Kidney (tissue), 14 donors: ENCODE results near the gene FCHO1. TPM values are rescaled to one million over a fixed set of nuclear protein-coding genes. Genes with fewer than 3 reads are reported as not detected.
"Not testable (repeated sequence)": the region's sequence is repeated elsewhere in the genome, so short reads cannot be mapped to it uniquely, and the experiment has no call there.

ENCODE experiments used
- DNase-seq, 5 donors: peaks; one replicate each; pipeline ENCODE4 v3.0.0-alpha.2; 2013 to 2020
- FAIRE-seq: peaks from 2 replicates; lab custom pipeline; 2012; peaks lifted over from hg19 to GRCh38; lab: Jason Lieb, UNC
- H3K27ac ChIP-seq, 2 donors: one replicate each; pipeline ENCODE4 v1.7.0; 2013; ENCODE audit warnings: low read depth in 2 of 2, low read length in 2 of 2, inconsistent platforms in 1 of 2
- H3K27me3 ChIP-seq: one replicate; pipeline ENCODE4 v1.7.1; 2013; ENCODE audit warnings: low read length, inconsistent platforms; ENCODE audit not compliant: control insufficient read depth, insufficient read depth
- H3K36me3 ChIP-seq, 3 donors: one replicate each; pipeline versions ENCODE4 v1.7.0 to v1.7.1; 2013; ENCODE audit warnings: low read length in 3 of 3, control low read depth in 1 of 3, inconsistent platforms in 1 of 3; ENCODE audit not compliant: insufficient read depth in 3 of 3, control insufficient read depth in 2 of 3
- H3K4me1 ChIP-seq, 3 donors: one replicate each; pipeline versions ENCODE4 v1.7.0 to v1.7.1; 2013; ENCODE audit warnings: low read length in 3 of 3, inconsistent platforms in 1 of 3, low read depth in 1 of 3; ENCODE audit not compliant: control insufficient read depth in 2 of 3, insufficient read depth in 2 of 3
- H3K4me3 ChIP-seq, 3 donors: one replicate each; pipeline versions ENCODE4 v1.7.0 to v1.8.1; 2013; ENCODE audit warnings: low read length in 3 of 3, control low read depth in 1 of 3, inconsistent platforms in 1 of 3
- H3K9ac ChIP-seq, 3 donors: one replicate each; pipeline versions ENCODE4 v1.7.0 to v1.7.1; 2013; ENCODE audit warnings: low read length in 3 of 3, control low read depth in 1 of 3, inconsistent platforms in 1 of 3
- H3K9me3 ChIP-seq, 3 donors: one replicate each; pipeline versions ENCODE4 v1.7.0 to v1.7.1; 2013; ENCODE audit warnings: low read length in 3 of 3, control low read depth in 1 of 3, inconsistent platforms in 1 of 3; ENCODE audit not compliant: control insufficient read depth in 2 of 3, insufficient read depth in 1 of 3
- intact Hi-C: fragments of 100-400 bp; cut with DNase I; formaldehyde crosslinking; loops from one replicate; pipeline ENCODE4 v1.11.1; 2022
- polyA plus RNA-seq: library from polyadenylated mRNA; stranded (reverse); fragments of 350-450 nt; fragmentation: Illumina TruSeq; extraction: RNeasy Lipid Tissue Mini Kit (QIAGEN cat#74804); gene quantifications from one replicate; pipeline ENCODE4 v1.2.3, GENCODE V29; 2014; ENCODE audit warnings: low read depth, low replicate concordance; ENCODE audit not compliant: insufficient read depth
- total RNA-seq: library from RNA; stranded (reverse); fragmentation: NEBNext Ultra II Directional; extraction: Animal tissue kit (Norgen Biotek cat#: 25700); gene quantifications from one replicate; pipeline ENCODE4 v1.2.1, GENCODE V29; 2021
- TF ChIP-seq, protein P1 (sequence below): IDR thresholded peaks from 3 replicates; pipeline ENCODE4 v1.5.1; 2012; ENCODE audit warnings: mild to moderate bottlenecking, moderate library complexity, borderline replicate concordance; ENCODE audit not compliant: insufficient read depth; ENCODE audit errors: extremely low read depth
- donor health status: control.
- donor health status: control.
- donor health status: control.
- donor health status: control.
- donor health status: control.
- donor health status: DM: yes; HTN: yes; CAD: no.
- donor health status: Normal renal cell carcinoma (clear cell type).

FCHO1 gene
- total and polyA plus RNA-seq, 2 donors from 2014 or later, result 0.52 to 5.9 TPM

DNA sequence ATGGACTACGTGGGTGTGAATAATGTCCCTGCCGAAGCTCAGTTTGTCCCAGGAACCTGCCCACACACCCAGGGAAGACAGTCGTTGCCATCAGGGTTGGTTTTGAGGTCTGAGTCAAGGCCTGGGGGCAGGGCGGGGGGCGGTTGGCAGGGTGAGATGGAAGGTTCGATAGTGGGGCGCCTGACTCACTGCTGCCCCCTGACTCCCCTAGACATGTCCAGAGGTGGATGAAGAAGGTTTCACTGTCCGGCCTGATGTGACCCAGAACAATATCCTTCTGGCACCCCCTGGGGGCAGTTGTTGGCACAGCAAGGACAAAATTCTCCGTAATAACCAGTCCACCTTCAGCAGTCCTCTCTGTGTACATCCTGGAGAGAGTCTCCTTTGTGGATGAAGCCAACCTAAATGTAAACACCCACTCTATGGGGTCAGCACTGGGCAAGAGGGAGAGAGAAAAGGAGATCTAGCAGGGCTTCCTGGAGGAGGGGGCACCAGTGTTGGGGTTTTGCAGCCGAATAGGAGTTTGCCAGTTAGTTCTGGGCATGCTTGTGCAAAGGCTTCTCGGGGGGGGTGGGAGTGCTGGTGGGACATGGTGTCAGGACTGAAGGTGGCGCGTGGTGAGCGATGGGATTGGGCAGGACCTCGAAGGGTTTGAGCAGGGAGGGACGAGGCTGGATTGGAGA lies 24.1 kb downstream of the FCHO1 start:
- H3K27ac ChIP-seq, result no peak overlapping the region
- H3K4me3 ChIP-seq, result no peak overlapping the region
- no peaks in the 10 kb centered on the region for H3K9me3 ChIP-seq
- H3K9ac ChIP-seq, result no peak overlapping the region
- H3K4me1 ChIP-seq, result peaks cover 0 to 4% (median 0%) of the 10 kb centered on the region in 3 donors
- TF ChIP-seq, protein P1, sequence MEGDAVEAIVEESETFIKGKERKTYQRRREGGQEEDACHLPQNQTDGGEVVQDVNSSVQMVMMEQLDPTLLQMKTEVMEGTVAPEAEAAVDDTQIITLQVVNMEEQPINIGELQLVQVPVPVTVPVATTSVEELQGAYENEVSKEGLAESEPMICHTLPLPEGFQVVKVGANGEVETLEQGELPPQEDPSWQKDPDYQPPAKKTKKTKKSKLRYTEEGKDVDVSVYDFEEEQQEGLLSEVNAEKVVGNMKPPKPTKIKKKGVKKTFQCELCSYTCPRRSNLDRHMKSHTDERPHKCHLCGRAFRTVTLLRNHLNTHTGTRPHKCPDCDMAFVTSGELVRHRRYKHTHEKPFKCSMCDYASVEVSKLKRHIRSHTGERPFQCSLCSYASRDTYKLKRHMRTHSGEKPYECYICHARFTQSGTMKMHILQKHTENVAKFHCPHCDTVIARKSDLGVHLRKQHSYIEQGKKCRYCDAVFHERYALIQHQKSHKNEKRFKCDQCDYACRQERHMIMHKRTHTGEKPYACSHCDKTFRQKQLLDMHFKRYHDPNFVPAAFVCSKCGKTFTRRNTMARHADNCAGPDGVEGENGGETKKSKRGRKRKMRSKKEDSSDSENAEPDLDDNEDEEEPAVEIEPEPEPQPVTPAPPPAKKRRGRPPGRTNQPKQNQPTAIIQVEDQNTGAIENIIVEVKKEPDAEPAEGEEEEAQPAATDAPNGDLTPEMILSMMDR, result no peak
- DNase-seq, result peak in 1 of 5 donors; percentile 27
- intact Hi-C loops, result no loop called here
- H3K27me3 ChIP-seq, result no peaks in the 10 kb centered on the region
- no peak for FAIRE-seq
- no peaks in the 10 kb centered on the region for H3K36me3 ChIP-seq

DNA sequence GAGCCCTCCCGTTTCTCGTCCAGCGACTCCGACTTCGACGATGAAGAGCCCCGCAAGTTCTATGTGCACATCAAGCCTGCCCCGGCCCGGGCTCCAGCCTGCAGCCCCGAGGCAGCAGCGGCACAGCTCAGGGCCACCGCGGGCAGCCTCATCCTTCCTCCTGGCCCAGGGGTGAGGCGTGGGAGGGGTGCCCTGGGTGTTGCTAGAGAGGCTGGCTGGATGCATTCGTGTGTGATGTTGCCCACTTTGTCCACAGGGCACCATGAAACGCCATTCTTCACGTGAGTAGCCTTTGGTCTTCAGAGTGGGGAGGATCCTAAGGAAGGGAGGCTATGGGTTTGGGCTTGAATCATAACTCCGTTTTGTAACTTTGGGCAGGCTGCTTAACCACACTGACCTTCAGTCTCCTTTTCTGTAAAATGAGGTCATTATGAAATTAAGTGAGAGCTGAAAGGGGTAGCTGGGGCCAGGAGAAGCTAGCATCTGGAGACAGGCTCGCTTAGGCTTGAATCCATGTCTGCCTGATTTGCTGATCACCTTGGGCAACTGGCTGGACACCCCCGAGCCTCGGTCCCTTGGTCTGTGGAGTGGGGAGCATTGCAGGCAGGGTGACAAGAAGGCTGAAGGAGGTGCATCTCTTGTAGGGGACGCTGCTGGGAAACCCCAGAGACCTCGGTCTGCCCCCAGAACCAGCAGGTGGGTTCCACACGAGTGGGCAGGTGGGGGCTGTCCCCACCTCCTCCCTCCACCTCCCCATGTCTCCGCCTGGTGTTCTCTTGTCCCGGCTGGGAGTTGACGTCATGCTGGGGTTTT lies 24.9 kb downstream of the FCHO1 start:
- FAIRE-seq (no peak), DNase-seq (no peak)
- Histone ChIP-seq H3K9me3 (no peaks in the 10 kb centered on the region), H3K4me3 (no peak overlapping the region), H3K4me1 (peaks cover 0 to 4% (median 0%) of the 10 kb centered on the region in 3 donors), H3K27me3 (no peaks in the 10 kb centered on the region), H3K36me3 (no peaks in the 10 kb centered on the region), H3K27ac (no peak overlapping the region), H3K9ac (no peak overlapping the region)
- intact Hi-C loops, result no loop called here
- TF ChIP-seq, protein P1, result no peak

DNA sequence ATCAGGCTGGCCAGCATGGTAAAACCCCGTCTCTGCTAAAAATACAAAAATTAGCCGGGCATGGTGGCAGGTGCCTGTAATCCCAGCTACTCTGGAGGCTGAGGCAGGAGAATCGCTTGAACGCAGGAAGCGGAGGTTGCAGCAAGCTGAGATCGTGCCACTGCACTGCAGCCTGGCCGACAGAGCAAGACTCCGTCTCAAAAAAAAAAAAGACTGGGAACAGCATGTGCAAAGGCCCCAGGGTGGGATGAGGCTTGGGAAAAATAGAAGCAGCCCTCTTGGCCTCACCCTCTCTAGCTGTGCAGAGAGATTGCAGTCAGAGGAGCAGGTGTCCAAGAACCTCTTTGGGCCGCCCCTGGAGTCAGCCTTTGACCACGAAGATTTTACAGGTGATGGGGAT lies 26.6 kb downstream of the FCHO1 start:
- intact Hi-C loops, H3K36me3 ChIP-seq, H3K27ac ChIP-seq, H3K4me3 ChIP-seq, H3K27me3 ChIP-seq, H3K4me1 ChIP-seq, H3K9ac ChIP-seq, H3K9me3 ChIP-seq, FAIRE-seq, DNase-seq: not testable (repeated sequence)

DNA sequence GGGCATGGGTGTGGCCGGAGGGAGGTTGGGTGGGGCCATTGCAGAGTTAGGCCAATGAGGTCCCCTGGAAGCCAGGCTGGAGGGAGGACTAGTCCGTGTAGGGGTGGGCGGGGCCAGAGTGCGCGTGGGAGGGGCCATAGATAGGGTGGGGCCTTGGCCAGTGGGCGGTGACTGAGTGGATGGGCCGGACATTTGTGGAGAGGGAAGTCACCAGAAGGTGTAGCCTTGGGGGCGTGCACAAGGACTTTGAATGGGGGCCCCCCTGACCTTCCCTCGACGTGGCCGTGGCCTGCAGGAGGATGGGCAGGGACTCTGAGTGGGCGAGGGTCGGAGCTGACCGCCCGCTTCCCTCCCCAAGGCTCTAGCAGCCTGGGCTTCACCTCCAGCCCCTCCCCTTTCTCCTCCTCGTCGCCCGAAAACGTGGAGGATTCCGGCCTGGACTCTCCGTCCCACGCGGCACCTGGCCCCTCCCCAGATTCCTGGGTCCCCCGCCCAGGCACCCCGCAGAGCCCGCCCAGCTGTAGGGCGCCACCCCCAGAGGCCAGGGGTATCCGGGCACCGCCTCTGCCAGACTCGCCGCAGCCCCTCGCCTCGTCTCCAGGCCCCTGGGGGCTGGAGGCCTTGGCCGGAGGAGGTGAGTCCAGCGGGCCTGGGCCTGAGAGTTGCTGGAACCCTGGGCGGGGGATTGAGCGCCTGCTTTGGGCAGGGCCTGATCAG lies 27.1 kb downstream of the FCHO1 start:
- Histone ChIP-seq H3K36me3 (no peaks in the 10 kb centered on the region), H3K4me1 (peaks cover 0 to 4% (median 0%) of the 10 kb centered on the region in 3 donors), H3K9me3 (no peaks in the 10 kb centered on the region), H3K27ac (no peak overlapping the region), H3K27me3 (no peaks in the 10 kb centered on the region), H3K4me3 (no peak overlapping the region), H3K9ac (no peak overlapping the region)
- TF ChIP-seq, protein P1, result no peak
- DNase-seq (peak; percentile 57 to 88 (median 72)), FAIRE-seq (no peak)
- intact Hi-C loops, result no loop called here
